Measurements from ENCODE around the gene OLIG1. TPM values are rescaled to one million over a fixed set of nuclear protein-coding genes. Genes with fewer than 3 reads are reported as not detected.
A peak's percentile ranks its signal among the peaks of the same experiment; 100 is the strongest.

OLIG1 gene
- total RNA-seq, 2 experiments from 2014 or later, result not detected

- peaks cover 30% of the 10 kb centered on the region for H3K4me1 ChIP-seq (ENCODE audit: insufficient read depth, low read length)
- peaks cover 42% of the 10 kb centered on the region for H3K4me1 Mint-ChIP-seq (ENCODE audit: low read depth)
- H3K4me3 Mint-ChIP-seq, result peak overlapping the region; percentile 52
- H3K27me3 Mint-ChIP-seq, result no peaks in the 10 kb centered on the region
- ATAC-seq (ENCODE audit: poor library complexity) (no peak), DNase-seq (no peak)
- no peaks in the 10 kb centered on the region for H3K36me3 Mint-ChIP-seq (ENCODE audit: low read depth)
- CTCF ChIA-PET, result interaction anchor here (1.6 kb wide), 1 partner anchor 10 kb away, joined by 3 read pairs; no protein-coding TSS in a partner anchor
- no peaks in the 10 kb centered on the region for H3K9me3 ChIP-seq (ENCODE audit: control insufficient read depth in 1 of 2, insufficient read depth in 1 of 2, low read length in 2 of 2)
- H3K27ac ChIP-seq (ENCODE audit: low read depth in 1 of 2, low read length in 2 of 2), result no peak overlapping the region
- POLR2A ChIA-PET, result no interaction called here
- H3K27me3 ChIP-seq (ENCODE audit: control insufficient read depth in 1 of 2, insufficient read depth in 2 of 2, low read length in 2 of 2), result no peaks in the 10 kb centered on the region
- no peaks in the 10 kb centered on the region for H3K9me3 Mint-ChIP-seq
- H3K27ac Mint-ChIP-seq, result no peak overlapping the region
- TF ChIP-seq CTCF (IDR thresholded peaks at IDR 0.05), result no peak
- intact Hi-C loops (cut with DNase I, micrococcal nuclease), result no loop called here
- H3K4me3 ChIP-seq (ENCODE audit: low read length), result no peak overlapping the region
- H3K36me3 ChIP-seq (ENCODE audit: insufficient read depth, low read length), result no peaks in the 10 kb centered on the region
These were observed 47.4 kb downstream of the OLIG1 start for GRCh38 chr21:33117101-33117888.

Other genes with a start within 250 kb of the OLIG1 start
- gene OLIG2, start 44.2 kb upstream of the OLIG1 start, total RNA-seq, result not detected
- gene IFNAR2, start 159.8 kb downstream of the OLIG1 start, total RNA-seq, result 10 to 100 TPM; 26.6 to 28.2 TPM
- 1 to 10 TPM; 7.2 to 9.2 TPM for gene IL10RB, start 196.2 kb downstream of the OLIG1 start, total RNA-seq

All from CD4-positive, alpha-beta T cell (primary cell).